ENCODE results near the gene DPYD.

DPYD gene

DNA sequence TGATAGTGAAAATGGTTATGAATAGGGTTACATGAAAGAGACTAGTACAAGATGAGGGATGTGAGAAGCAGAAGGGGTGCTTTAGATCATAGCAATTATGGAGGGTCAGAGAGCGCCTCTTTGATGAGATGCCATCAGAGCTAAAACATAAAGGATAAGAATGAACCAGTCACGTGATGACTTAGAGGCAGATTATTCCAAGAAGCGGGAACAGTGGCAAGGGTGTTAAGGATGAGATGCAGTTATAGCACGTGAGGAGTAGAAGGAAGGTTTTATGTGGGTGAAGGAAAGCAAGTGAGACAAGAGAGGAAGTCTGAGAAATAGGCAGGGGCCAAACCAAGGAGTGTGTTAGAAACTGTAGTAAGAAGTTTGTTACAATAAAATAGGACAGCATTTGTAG lies 360.1 kb downstream of the DPYD start:
- Mint-ChIP-seq H3K27ac (no peak overlapping the region), H3K4me1 (ENCODE audit: low read depth) (no peaks in the 10 kb centered on the region), H3K36me3 (ENCODE audit: low read depth) (peaks cover 2% of the 10 kb centered on the region), H3K27me3 (ENCODE audit: low read depth) (no peaks in the 10 kb centered on the region), H3K9me3 (no peaks in the 10 kb centered on the region), H3K4me3 (no peak overlapping the region)
- no peak for DNase-seq (ENCODE audit: low spot score)

DNA sequence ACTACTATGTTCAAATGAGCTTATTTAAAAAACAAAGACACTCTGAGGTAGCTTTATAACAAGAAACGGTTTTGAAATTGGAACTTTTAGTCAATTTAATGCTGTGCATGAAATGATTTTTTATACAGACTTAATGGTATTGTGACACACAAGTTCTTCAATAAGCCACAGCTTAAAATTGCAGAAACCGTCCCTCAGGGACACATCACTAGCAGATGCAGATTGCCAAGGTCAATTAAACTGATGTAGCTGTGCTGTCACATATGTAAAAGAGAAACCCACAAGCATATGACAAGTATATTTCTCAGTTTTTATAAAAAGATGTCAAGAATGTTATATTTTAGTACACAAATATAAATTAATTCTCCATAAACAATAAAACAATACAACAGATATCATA lies 366.9 kb downstream of the DPYD start:
- no peak for DNase-seq (ENCODE audit: low spot score)
- Mint-ChIP-seq H3K9me3 (no peaks in the 10 kb centered on the region), H3K27me3 (ENCODE audit: low read depth) (no peaks in the 10 kb centered on the region), H3K4me3 (no peak overlapping the region), H3K36me3 (ENCODE audit: low read depth) (peaks cover 2% of the 10 kb centered on the region), H3K27ac (no peak overlapping the region), H3K4me1 (ENCODE audit: low read depth) (no peaks in the 10 kb centered on the region)

DNA sequence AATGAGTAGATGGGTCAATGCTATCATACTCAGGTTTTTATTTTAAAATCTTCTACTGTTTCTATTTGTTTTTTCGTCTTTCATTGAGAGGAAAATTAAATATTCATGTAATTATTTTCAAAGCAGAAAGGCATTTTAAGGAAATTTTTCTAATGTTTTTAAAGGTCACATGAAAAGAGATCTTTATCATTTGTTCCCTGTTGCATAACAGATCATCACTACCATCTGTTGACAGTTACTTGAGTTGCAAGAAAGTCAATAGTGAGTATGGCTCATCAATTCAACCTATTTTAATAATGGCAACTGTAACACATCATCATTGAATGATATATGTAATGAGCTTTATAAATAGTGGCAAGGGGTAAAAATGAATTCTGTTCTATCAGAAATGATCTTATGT lies 369.7 kb downstream of the DPYD start:
- Mint-ChIP-seq H3K36me3 (ENCODE audit: low read depth) (no peaks in the 10 kb centered on the region), H3K4me3 (no peak overlapping the region), H3K9me3 (no peaks in the 10 kb centered on the region), H3K27ac (no peak overlapping the region), H3K4me1 (ENCODE audit: low read depth) (no peaks in the 10 kb centered on the region), H3K27me3 (ENCODE audit: low read depth) (no peaks in the 10 kb centered on the region)
- DNase-seq (ENCODE audit: low spot score), result no peak

DNA sequence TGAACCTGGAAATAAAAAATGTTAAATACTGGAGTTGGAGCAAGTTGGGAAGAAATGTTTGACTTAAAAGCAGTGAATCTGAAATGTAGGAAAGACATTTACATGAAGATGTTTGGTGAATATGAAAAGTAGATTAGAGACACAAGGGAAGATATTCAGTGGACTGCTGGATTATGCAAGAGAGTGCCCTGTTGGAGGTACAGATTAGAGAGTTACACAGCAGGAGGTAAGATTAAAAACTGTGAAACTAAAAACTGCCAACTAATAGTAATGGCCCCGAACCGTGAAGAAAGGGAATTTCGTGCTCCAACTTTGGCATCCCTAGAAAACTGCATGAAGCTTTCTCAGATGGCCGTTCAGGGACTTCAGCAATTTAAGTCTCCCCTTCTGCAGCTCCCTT lies 375.4 kb downstream of the DPYD start:
- no peaks in the 10 kb centered on the region for H3K27me3 Mint-ChIP-seq (ENCODE audit: low read depth)
- H3K27ac Mint-ChIP-seq, result no peak overlapping the region
- no peaks in the 10 kb centered on the region for H3K9me3 Mint-ChIP-seq
- H3K4me1 Mint-ChIP-seq (ENCODE audit: low read depth), result no peaks in the 10 kb centered on the region
- peaks cover 1% of the 10 kb centered on the region for H3K36me3 Mint-ChIP-seq (ENCODE audit: low read depth)
- no peak overlapping the region for H3K4me3 Mint-ChIP-seq
- no peak for DNase-seq (ENCODE audit: low spot score)

DNA sequence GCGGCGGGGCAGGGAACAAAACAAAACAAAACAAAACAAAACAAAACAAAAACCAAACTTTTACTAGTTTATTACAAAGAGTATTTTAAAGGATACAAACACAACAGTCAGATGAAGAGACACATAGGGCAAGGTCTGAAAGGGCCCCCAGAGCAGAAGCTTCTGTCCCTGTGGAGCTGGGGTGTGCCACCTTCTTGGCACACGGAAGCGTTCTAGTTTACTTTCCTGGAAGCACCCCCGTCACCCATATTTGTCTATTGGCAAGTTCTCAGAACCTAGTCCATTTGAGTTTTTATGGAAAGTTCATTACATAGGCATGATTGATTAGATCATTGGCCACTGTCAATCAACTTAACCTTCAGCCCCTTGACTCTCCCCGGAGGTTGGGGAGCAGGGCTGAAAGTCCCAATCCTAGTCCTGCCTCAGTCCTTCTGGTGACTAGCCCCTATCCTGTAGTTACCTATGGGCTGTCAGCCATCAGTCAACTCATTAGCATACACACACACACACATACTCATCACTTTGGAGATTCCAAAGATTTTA lies 380.4 kb downstream of the DPYD start:
- Mint-ChIP-seq H3K27me3 (ENCODE audit: low read depth) (no peaks in the 10 kb centered on the region), H3K4me3 (no peak overlapping the region), H3K4me1 (ENCODE audit: low read depth) (peaks cover 9% of the 10 kb centered on the region), H3K27ac (no peak overlapping the region), H3K36me3 (ENCODE audit: low read depth) (peaks cover 6% of the 10 kb centered on the region), H3K9me3 (no peaks in the 10 kb centered on the region)
- DNase-seq (ENCODE audit: low spot score), result no peak

DNA sequence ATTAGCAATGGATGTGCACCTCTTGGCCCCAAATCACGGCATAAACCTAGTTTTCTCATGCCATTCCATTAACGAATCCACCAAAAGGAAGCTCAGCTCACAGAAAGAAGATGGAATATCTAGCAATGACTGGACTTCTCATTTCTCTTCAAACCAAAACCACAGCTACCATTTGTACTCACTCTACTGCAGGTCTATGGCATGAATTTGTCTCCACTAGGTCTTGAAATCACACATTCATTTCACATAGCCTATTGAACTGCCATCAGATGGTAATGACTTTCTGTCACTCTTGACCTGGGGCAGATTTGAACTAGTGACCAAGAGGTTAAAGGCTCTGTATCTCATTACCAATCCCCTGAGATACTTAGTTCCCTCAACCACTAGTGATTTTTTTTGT lies 382.7 kb downstream of the DPYD start:
- H3K9me3 Mint-ChIP-seq, result no peaks in the 10 kb centered on the region
- H3K27me3 Mint-ChIP-seq (ENCODE audit: low read depth), result no peaks in the 10 kb centered on the region
- H3K36me3 Mint-ChIP-seq (ENCODE audit: low read depth), result peaks cover 7% of the 10 kb centered on the region
- DNase-seq (ENCODE audit: low spot score), result no peak
- no peak overlapping the region for H3K4me3 Mint-ChIP-seq
- H3K4me1 Mint-ChIP-seq (ENCODE audit: low read depth), result peaks cover 9% of the 10 kb centered on the region
- H3K27ac Mint-ChIP-seq, result no peak overlapping the region

DNA sequence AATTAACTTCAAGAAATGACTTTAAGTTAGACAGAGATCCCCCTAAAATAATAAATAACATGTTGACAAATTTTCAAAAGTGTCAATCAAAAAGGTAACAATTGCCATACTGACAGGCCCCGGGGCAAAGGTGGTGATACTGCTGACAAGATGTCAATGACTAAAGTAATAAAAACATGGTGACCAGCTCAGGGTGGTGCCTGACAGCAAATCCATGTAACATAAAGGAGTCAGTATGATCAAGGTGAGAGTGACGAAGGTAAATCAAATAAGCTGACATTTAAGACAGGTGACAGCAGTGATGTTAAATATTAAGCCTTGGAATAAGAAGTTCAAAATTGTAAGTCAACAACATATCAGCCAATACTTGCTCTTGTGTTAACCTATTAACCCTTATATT lies 387.5 kb downstream of the DPYD start:
- H3K4me1 Mint-ChIP-seq (ENCODE audit: low read depth), result peaks cover 5% of the 10 kb centered on the region
- DNase-seq (ENCODE audit: low spot score), result no peak
- H3K27me3 Mint-ChIP-seq (ENCODE audit: low read depth), result no peaks in the 10 kb centered on the region
- H3K9me3 Mint-ChIP-seq, result no peaks in the 10 kb centered on the region
- H3K27ac Mint-ChIP-seq, result no peak overlapping the region
- no peak overlapping the region for H3K4me3 Mint-ChIP-seq
- H3K36me3 Mint-ChIP-seq (ENCODE audit: low read depth), result peaks cover 3% of the 10 kb centered on the region

DNA sequence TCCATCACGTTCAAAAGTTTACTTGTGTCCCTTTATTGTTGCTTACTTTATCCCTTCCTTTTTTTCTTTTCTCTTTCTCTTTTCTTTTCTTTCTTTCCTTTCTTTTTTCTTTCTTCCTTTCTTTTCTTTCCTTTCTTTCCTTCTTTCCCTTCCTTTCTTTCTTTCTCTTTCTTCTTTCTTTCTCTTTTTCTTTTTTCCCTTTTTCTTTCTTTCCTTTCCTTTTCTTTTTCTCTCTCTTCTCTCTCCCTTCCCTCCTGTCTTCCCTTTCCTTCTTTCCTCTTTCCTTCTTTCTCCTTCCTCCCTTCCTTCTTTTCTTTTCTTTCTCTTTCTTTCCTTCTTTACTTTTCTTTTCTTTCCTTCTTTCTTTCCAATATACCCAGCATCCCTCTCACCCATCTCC lies 391.2 kb downstream of the DPYD start:
- Mint-ChIP-seq H3K27ac (no peak overlapping the region), H3K4me1 (ENCODE audit: low read depth) (no peaks in the 10 kb centered on the region), H3K27me3 (ENCODE audit: low read depth) (no peaks in the 10 kb centered on the region), H3K9me3 (no peaks in the 10 kb centered on the region), H3K4me3 (no peak overlapping the region), H3K36me3 (ENCODE audit: low read depth) (peaks cover 2% of the 10 kb centered on the region)
- DNase-seq (ENCODE audit: low spot score), result no peak

DNA sequence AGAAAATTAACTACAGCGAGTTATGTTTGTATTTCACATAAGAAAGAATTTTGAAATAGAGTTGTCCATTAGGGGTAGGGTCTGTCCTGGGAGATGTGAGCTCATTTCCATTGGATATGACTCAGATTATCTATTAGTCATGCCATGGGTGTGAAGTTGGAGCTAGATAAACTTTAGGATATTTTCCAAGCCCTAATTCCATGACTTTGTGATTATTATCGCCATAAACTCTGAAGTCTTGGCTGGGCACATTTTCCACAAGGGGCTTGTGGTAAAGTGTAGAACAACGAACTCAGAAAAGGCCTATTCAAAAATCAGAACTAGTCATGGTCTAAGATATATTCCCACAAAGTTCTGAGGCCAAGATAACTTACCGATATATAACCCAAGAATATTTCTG lies 396.6 kb downstream of the DPYD start:
- no peak overlapping the region for H3K4me3 Mint-ChIP-seq
- DNase-seq (ENCODE audit: low spot score), result no peak
- no peaks in the 10 kb centered on the region for H3K27me3 Mint-ChIP-seq (ENCODE audit: low read depth)
- no peaks in the 10 kb centered on the region for H3K9me3 Mint-ChIP-seq
- peaks cover 3% of the 10 kb centered on the region for H3K36me3 Mint-ChIP-seq (ENCODE audit: low read depth)
- no peak overlapping the region for H3K27ac Mint-ChIP-seq
- no peaks in the 10 kb centered on the region for H3K4me1 Mint-ChIP-seq (ENCODE audit: low read depth)

DNA sequence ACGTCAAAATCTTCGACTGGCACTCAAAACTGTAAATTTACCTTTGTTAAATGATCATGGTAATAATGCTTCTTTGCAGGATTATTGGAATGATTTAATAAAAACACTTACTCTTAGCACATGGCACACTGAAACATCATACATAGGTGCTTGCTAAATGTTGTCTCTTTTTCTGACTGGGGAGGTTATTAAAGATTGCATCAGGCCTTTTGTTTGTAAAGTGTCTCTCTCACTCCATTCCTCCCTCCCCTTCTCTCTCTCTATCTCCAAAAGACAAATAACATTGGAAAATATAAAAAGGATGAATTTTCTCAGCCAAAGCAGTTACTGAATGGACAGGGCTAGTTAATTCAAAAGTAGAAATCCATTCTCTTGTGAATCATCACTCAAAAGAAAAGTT lies 404.2 kb downstream of the DPYD start:
- Mint-ChIP-seq H3K9me3 (no peaks in the 10 kb centered on the region), H3K27ac (no peak overlapping the region), H3K36me3 (ENCODE audit: low read depth) (peaks cover 3% of the 10 kb centered on the region), H3K4me1 (ENCODE audit: low read depth) (no peaks in the 10 kb centered on the region), H3K4me3 (no peak overlapping the region), H3K27me3 (ENCODE audit: low read depth) (no peaks in the 10 kb centered on the region)
- no peak for DNase-seq (ENCODE audit: low spot score)

DNA sequence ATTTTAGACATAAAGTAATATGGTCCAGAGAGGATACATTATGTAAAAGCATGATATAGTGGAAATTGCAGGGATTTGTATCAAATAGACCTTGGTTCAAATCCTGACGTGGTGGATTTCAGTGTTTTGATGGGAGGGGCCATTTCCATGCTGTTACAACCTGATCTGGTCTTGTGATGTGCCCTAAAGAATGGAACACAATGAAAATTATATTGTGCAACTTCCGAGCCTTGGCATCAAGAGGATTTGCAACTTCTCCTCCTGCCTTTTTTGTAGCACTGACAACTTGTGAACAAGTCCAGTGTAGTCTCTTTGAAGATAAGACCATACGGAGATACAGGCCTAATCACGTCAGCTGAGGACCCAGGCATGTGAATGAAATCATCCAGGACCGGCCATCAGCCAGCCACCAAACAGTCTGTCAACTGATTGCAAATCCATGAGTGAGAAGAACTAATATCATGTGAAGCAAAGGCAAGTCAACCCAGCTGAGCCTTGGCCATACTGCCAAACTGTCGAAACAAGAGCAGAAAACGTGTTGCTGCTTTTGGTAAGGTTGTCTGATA lies 412.1 kb downstream of the DPYD start:
- H3K9me3 Mint-ChIP-seq, result no peaks in the 10 kb centered on the region
- no peak overlapping the region for H3K4me3 Mint-ChIP-seq
- no peaks in the 10 kb centered on the region for H3K27me3 Mint-ChIP-seq (ENCODE audit: low read depth)
- H3K27ac Mint-ChIP-seq, result no peak overlapping the region
- no peak for DNase-seq (ENCODE audit: low spot score)
- H3K36me3 Mint-ChIP-seq (ENCODE audit: low read depth), result no peaks in the 10 kb centered on the region
- H3K4me1 Mint-ChIP-seq (ENCODE audit: low read depth), result peaks cover 1% of the 10 kb centered on the region

DNA sequence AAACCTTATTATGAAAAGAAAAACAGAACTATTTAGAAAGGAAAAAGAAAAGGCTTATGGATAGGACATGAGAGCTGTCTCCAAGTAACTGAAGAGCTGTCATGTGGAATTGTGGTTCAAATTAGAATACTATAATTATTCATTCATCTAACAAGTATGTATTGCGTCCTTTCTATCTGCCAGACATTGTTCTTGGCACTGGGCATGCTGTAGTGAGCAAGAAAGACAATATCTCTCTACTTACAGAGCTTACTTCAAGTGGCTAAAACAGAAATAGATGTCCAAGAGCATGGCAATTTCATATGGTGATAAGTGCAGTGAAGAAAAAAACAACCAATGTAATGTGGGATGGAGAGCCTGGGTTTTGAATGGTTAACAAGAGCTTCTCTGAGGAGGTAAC lies 413.0 kb downstream of the DPYD start:
- H3K36me3 Mint-ChIP-seq (ENCODE audit: low read depth), result no peaks in the 10 kb centered on the region
- H3K9me3 Mint-ChIP-seq, result no peaks in the 10 kb centered on the region
- DNase-seq (ENCODE audit: low spot score), result no peak
- no peak overlapping the region for H3K4me3 Mint-ChIP-seq
- H3K27ac Mint-ChIP-seq, result no peak overlapping the region
- H3K27me3 Mint-ChIP-seq (ENCODE audit: low read depth), result no peaks in the 10 kb centered on the region
- peaks cover 1% of the 10 kb centered on the region for H3K4me1 Mint-ChIP-seq (ENCODE audit: low read depth)

DNA sequence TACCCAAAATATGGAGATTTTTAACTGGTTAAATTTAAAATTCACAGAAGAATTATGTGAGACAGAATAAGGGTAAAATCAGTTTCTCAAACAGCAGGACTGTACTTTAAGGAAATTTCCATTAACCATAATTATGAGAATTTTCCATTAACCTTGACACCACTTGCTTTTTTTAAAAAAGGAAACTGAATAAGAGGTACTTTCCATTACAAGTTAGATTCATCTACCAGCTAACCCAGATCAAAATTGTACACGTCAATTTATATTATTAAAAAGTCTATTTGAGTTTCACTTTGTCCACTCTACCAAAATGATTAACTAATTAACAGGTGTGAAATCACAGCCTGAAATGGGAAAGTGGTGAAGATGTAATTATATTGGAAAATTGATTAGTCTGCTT lies 414.5 kb downstream of the DPYD start:
- H3K9me3 Mint-ChIP-seq, result no peaks in the 10 kb centered on the region

DNA sequence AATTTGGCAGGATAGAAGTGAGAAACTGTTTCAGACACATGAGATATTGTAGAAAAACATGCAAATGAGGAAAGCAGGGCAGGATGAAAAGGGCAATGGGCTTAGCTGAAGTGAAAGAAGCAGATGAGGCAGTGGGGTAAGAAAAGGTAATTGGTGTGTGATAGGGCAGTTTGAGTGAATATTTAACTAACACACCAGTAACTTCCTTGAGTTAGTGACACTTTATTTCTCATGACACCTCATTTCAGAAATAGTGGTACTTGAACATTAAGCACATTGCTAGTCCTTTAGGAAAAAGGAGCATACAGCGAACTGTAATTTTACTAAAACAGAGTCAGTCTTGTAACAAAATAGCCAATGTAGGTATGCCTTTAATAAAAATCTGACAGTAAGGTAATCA lies 415.0 kb downstream of the DPYD start:
- H3K4me3 Mint-ChIP-seq, result no peak overlapping the region
- H3K27me3 Mint-ChIP-seq (ENCODE audit: low read depth), result no peaks in the 10 kb centered on the region
- no peaks in the 10 kb centered on the region for H3K36me3 Mint-ChIP-seq (ENCODE audit: low read depth)
- peaks cover 1% of the 10 kb centered on the region for H3K4me1 Mint-ChIP-seq (ENCODE audit: low read depth)
- no peak overlapping the region for H3K27ac Mint-ChIP-seq
- H3K9me3 Mint-ChIP-seq, result no peaks in the 10 kb centered on the region
- DNase-seq (ENCODE audit: low spot score), result no peak

More for the DNA sequence above, 414.5 kb downstream of the DPYD start:
- DNase-seq (ENCODE audit: low spot score), result no peak
- no peaks in the 10 kb centered on the region for H3K27me3 Mint-ChIP-seq (ENCODE audit: low read depth)
- H3K4me3 Mint-ChIP-seq, result no peak overlapping the region
- H3K4me1 Mint-ChIP-seq (ENCODE audit: low read depth), result peaks cover 1% of the 10 kb centered on the region
- no peak overlapping the region for H3K27ac Mint-ChIP-seq
- H3K36me3 Mint-ChIP-seq (ENCODE audit: low read depth), result no peaks in the 10 kb centered on the region

DNA sequence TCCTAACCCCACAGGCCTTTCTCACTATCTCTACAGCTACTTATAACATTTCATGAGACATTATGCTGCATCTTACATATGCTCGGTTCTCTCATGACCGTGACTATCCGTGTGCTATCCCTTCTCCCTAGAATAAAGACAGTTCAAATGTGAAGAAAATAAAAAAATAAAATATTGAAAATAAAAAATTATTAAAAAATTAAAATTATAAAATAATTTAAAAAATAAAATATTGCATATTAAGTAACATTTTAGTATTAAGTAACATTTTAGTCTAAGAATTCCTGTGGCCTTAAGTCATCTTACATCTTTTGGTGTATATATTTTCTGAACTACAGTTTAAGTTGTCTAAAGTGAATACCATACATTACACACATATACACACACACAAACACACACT lies 415.5 kb downstream of the DPYD start:
- Mint-ChIP-seq H3K4me1 (ENCODE audit: low read depth) (peaks cover 1% of the 10 kb centered on the region), H3K36me3 (ENCODE audit: low read depth) (no peaks in the 10 kb centered on the region), H3K9me3 (no peaks in the 10 kb centered on the region), H3K27me3 (ENCODE audit: low read depth) (no peaks in the 10 kb centered on the region), H3K27ac (no peak overlapping the region), H3K4me3 (no peak overlapping the region)
- no peak for DNase-seq (ENCODE audit: low spot score)

All from T-helper 2 cell treated with Interferon-gamma antibody and Interleukin-4, amounts not matched to agents 5 μg/mL and 100 μg/mL, for 36 hours (primary cell).